Measurements from ENCODE around the gene CDH15. TPM values are rescaled to one million over a fixed set of nuclear protein-coding genes. Genes with fewer than 3 reads are reported as not detected.

The CDH15 gene
- total and polyA plus RNA-seq, 2 of the 13 experiments (the other 11 are each of a cell fraction or from before 2014, with no cell fraction given), result 0.74 to 2.2 TPM

GRCh38 chr16:89197633-89198416, 26.3 kb downstream of the CDH15 start (continued):
- TF ChIP-seq GPBP1L1 (CRISPR knock-in tag; IDR thresholded peaks at IDR 0.05) (no peak), CBX5 (CRISPR knock-in tag; IDR thresholded peaks at IDR 0.05; ENCODE audit: borderline replicate concordance) (peak; percentile 82; the same call in 1 of the 2 replicates), TGIF2 (CRISPR knock-in tag; IDR thresholded peaks at IDR 0.05) (peak; percentile 48), TAF15 (IDR thresholded peaks at IDR 0.05; ENCODE audit: low read depth, low read length, poor library complexity, severe bottlenecking) (no peak), KLF12 (CRISPR knock-in tag; IDR thresholded peaks at IDR 0.05; ENCODE audit: borderline replicate concordance) (no peak), ZNF274 (CRISPR knock-in tag; IDR thresholded peaks at IDR 0.05) (no peak), TEAD3 (CRISPR knock-in tag; optimal IDR thresholded peaks at IDR 0.05; ENCODE audit: borderline replicate concordance) (peak; percentile 89), NONO (IDR thresholded peaks at IDR 0.05) (no peak), NONO (CRISPR knock-in tag; conservative IDR thresholded peaks at IDR 0.05) (peak; percentile 93), ZBTB42 (CRISPR knock-in tag; IDR thresholded peaks at IDR 0.05) (no peak), ZNF678 (CRISPR knock-in tag; IDR thresholded peaks at IDR 0.05) (peak; percentile 18; the same call in 1 of the 2 replicates), ZBTB38 (CRISPR knock-in tag; IDR thresholded peaks at IDR 0.05) (no peak), ZBTB7A (CRISPR knock-in tag; IDR thresholded peaks at IDR 0.05) (peak; percentile 47; the same call in 1 of the 2 replicates), POLR2AphosphoS5 (IDR thresholded peaks at IDR 0.05; ENCODE audit: low read depth, low read length) (no peak; the same call in 1 of the 2 replicates), ZNF75D (CRISPR knock-in tag; IDR thresholded peaks at IDR 0.05; ENCODE audit: borderline replicate concordance) (no peak), ZNF607 (CRISPR knock-in tag; IDR thresholded peaks at IDR 0.05; ENCODE audit: borderline replicate concordance) (no peak), ZNF773 (CRISPR knock-in tag; IDR thresholded peaks at IDR 0.05; ENCODE audit: borderline replicate concordance) (no peak; the same call in 1 of the 2 replicates), PTBP1 (IDR thresholded peaks at IDR 0.05; ENCODE audit: low read depth, low read length, poor library complexity, severe bottlenecking) (peak; percentile 36), ZBTB8A (CRISPR knock-in tag; IDR thresholded peaks at IDR 0.05; ENCODE audit: borderline replicate concordance, low read depth) (no peak), ZNF615 (CRISPR knock-in tag; IDR thresholded peaks at IDR 0.05; ENCODE audit: borderline replicate concordance) (peak; percentile 67; the same call in 1 of the 2 replicates)
- TF ChIP-seq, protein P1, sequence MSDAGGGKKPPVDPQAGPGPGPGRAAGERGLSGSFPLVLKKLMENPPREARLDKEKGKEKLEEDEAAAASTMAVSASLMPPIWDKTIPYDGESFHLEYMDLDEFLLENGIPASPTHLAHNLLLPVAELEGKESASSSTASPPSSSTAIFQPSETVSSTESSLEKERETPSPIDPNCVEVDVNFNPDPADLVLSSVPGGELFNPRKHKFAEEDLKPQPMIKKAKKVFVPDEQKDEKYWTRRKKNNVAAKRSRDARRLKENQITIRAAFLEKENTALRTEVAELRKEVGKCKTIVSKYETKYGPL (CRISPR knock-in tag; IDR thresholded peaks at IDR 0.05), result no peak
- TF ChIP-seq, protein P2, sequence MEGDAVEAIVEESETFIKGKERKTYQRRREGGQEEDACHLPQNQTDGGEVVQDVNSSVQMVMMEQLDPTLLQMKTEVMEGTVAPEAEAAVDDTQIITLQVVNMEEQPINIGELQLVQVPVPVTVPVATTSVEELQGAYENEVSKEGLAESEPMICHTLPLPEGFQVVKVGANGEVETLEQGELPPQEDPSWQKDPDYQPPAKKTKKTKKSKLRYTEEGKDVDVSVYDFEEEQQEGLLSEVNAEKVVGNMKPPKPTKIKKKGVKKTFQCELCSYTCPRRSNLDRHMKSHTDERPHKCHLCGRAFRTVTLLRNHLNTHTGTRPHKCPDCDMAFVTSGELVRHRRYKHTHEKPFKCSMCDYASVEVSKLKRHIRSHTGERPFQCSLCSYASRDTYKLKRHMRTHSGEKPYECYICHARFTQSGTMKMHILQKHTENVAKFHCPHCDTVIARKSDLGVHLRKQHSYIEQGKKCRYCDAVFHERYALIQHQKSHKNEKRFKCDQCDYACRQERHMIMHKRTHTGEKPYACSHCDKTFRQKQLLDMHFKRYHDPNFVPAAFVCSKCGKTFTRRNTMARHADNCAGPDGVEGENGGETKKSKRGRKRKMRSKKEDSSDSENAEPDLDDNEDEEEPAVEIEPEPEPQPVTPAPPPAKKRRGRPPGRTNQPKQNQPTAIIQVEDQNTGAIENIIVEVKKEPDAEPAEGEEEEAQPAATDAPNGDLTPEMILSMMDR (CRISPR knock-in tag; IDR thresholded peaks at IDR 0.05), result peak; percentile 41
- TF ChIP-seq, protein P3, sequence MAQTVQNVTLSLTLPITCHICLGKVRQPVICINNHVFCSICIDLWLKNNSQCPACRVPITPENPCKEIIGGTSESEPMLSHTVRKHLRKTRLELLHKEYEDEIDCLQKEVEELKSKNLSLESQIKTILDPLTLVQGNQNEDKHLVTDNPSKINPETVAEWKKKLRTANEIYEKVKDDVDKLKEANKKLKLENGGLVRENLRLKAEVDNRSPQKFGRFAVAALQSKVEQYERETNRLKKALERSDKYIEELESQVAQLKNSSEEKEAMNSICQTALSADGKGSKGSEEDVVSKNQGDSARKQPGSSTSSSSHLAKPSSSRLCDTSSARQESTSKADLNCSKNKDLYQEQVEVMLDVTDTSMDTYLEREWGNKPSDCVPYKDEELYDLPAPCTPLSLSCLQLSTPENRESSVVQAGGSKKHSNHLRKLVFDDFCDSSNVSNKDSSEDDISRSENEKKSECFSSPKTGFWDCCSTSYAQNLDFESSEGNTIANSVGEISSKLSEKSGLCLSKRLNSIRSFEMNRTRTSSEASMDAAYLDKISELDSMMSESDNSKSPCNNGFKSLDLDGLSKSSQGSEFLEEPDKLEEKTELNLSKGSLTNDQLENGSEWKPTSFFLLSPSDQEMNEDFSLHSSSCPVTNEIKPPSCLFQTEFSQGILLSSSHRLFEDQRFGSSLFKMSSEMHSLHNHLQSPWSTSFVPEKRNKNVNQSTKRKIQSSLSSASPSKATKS (CRISPR knock-in tag; IDR thresholded peaks at IDR 0.05), result no peak
